Eye (tissue), 1 donor: ENCODE results near the gene IFIT1.
"Not testable (repeated sequence)": the region's sequence is repeated elsewhere in the genome, so short reads cannot be mapped to it uniquely, and the experiment has no call there.

Source experiments
- DNase-seq: peaks from one replicate; pipeline ENCODE4 v3.0.0-alpha.2; 2015

IFIT1 gene

DNA sequence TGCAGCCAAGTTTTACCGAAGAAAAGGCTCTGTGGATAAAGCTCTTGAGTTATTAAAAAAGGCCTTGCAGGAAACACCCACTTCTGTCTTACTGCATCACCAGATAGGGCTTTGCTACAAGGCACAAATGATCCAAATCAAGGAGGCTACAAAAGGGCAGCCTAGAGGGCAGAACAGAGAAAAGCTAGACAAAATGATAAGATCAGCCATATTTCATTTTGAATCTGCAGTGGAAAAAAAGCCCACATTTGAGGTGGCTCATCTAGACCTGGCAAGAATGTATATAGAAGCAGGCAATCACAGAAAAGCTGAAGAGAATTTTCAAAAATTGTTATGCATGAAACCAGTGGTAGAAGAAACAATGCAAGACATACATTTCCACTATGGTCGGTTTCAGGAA, 10.6 kb downstream of the IFIT1 start:
- DNase-seq: no peak

DNA sequence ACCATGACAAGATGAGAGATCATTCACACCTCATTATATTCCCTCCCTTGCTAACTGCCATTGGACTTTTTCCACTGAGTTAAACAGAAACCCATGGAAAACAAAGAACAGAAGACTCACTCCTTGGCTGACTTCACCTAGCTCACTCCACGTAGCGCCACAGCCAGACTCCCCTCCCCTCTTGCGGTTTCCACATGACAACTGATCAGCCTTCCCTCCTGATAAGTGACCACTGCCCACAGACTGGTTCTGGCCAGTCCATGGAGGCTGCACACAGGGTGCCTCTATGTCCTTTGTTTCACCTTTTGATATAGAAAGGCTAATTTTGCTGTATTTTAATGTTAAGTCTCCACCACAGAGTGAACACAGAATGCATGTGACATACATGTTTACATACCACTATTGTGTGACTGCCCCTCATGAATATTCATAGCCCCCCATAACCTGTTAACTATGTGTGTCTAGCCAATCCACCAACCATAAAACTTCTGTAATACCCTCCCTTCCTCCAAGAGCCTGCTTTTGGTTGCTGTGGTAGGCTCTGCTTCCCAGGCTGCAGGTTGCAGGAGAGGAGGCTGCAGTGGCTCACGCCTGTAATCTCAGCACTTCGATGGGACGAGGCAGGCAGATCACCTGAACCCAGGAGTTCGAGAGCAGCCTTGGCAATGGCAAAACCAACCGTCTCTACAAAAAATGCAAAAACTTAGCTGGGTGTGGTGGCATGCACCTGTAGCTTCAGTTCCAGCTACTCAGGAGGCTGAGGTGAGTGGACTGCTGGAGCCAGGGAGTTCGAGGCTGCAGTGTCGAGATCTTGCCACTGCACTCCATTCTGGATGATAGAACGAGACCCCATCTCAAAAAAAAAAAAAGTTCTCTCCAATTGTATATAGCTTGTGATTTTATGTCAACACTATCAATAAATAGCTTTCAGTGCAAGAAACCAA, 12.0 kb downstream of the IFIT1 start:
- no peak for DNase-seq

DNA sequence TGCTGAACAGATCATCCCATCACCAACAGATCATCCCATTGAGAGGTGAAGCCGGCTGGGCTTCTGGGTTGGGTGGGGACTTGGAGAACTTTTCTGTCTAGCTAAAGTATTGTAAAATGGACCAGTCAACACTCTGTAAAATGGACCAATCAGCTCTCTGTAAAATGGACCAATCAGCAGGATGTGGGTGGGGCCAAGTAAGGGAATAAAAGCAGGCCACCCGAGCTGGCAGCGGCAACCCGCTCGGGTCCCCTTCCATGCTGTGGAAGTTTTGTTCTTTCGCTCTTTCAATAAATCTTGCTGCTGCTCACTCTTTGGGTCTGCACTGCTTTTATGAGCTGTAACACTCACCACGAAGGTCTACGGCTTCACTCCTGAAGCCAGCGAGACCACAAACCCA, 13.8 kb downstream of the IFIT1 start:
- DNase-seq: not testable (repeated sequence)

DNA sequence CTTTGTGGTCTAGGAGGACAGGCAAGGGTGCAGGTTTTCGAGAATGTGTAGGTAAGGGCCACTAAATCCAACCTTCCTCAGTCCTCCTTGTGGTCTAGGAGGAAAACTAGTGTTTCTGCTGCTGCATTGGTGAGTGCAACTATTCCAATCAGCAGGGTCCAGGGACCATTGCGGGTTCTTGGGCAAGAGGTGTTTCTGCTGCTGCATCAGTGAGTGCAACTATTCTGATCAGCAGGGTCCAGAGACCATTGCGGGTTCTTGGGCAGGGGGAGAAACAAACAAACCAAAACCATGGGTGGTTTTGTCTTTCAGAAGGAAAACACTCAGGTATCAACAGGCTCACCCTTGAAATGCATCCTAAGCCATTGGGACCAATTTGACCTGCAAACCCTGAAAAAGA, 15.4 kb downstream of the IFIT1 start:
- DNase-seq: not testable (repeated sequence)

DNA sequence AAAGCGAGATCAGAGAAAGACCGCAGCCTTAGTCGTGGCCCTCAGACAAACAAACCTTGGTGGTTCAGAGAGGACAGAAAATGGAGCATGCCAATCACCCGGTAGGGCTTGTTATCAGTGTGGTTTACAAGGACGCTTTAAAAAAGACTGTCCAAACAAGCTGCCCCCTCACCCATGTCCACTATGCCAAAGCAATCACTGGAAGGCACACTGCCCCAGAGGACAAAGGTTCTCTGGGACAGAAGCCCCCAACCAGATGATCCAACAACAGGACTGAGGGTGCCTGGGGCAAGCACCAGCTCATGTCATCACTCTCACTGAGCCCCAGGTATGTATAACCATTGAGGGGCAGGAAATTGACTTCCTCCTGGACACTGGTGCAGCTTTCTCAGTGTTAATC, 16.9 kb downstream of the IFIT1 start:
- DNase-seq: not testable (repeated sequence)

DNA sequence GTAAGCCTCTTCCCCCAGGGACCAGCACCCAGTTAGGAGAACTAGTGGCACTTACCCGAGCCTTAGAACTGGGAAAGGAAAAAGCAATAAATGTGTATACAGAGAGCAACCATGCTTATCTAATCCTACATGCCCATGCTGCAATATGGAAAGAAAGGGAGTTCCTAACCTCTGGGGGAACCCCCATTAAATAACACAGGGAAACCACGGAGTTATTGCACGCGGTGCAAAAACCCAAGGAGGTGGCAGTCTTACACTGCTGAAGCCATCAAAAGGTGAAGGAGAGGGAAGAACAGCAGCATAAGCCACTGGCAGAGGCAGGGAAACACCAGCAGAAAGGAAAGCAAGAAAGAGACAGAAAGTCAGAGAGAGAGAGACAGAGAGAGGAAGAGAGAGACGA, 18.1 kb downstream of the IFIT1 start:
- DNase-seq: not testable (repeated sequence)

DNA sequence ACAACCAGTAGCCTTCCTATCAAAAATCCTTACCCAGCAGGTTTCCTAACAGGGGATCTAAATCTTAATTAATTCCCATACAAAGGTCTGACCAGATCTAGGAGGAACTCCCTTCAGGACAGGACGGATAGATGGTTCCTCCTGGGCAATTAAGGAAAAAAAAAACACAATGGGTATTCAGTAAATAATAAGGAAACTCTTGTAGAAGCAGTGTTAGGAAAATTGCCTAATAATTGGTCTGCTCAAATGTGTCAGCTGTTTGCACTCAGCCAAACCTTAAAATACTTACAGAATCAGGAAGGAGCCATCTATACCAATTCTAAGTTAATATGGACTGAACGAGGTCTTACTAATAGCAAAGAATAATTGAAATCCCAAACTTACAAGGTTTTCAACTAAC, 18.7 kb downstream of the IFIT1 start:
- DNase-seq: not testable (repeated sequence)

DNA sequence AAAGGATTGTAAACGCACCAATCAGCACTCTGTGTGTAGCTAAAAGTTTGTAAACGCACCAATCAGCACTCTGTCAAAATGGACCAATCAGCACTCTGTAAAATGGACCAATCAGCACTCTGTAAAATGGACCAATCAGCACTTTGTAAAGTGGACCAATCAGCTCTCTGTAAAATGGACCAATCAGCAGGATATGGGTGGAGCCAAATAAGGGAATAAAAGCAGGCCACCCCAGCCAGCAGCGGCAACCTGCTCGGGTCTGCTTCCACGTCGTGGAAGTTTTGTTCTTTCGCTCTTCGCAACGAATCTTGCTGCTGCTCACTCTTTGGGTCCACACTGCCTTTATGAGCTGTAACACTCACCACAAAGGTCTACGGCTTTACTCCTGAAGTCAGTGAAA, 19.9 kb downstream of the IFIT1 start:
- DNase-seq: not testable (repeated sequence)

DNA sequence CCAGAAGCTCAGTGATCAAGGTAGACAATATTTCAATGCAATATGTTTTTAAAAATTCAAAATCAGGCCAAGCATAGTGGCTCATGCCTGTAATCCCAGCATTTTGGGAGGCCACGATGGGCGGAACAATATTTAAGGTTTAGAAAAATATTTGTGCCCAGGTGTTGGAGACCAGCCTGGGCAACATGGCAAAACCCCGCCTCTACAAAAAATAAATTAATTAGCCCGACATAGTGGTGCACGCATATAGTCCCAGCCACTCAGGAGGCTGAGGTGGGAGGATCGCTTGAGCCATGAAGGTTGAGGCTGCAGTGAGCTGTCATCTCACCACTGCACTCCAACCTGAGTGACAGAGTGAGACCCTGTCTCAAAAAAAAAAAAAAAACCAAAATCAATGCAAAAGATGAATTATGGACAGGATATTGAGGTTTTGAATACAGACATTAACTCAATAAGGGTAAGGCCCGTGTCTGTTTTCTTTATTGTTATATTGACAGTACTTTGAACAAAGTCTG, 21.0 kb downstream of the IFIT1 start:
- no peak for DNase-seq

DNA sequence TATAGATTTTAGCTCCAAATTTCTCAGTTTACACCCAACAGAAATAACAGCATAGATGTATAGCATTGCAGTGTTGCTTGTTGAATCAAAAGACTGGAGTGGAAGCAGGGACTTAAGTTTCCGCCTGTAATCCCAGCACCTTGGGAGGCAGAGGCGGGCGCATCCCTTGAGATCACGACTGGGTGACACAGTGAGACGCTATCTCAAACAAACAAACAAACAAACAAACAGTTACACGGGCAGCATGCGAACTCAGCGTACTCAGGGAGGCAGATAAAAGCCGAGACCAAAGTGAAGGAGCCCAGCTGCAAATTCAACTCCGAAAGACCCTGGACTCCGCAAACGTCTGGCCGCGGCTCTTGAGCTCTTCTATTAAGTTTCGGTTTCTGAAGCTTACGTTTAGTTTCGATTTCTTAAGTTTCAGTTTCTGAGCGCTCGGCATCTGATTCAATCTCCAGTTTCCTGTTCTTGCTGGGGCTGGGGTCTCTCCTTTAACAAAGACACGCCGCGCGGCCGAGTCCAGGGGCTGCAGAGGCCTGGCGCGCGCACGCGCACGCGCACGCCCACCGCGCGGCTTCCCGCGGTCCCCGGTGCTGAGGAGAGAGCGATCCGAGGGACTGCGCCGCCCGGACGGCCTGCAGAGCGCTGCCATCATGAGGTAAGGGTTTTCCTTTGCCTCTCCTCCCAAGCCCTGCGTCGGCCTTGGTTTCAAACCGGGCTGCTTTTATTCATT, 21.9 kb downstream of the IFIT1 start, which contains the start of gene IFIT5:
TSS of gene IFIT5 (plus strand) at position 423 of the 733 bp plus-strand sequence. CDS start at position 654, 231 bp downstream.
- DNase-seq: peak; percentile 96

DNA sequence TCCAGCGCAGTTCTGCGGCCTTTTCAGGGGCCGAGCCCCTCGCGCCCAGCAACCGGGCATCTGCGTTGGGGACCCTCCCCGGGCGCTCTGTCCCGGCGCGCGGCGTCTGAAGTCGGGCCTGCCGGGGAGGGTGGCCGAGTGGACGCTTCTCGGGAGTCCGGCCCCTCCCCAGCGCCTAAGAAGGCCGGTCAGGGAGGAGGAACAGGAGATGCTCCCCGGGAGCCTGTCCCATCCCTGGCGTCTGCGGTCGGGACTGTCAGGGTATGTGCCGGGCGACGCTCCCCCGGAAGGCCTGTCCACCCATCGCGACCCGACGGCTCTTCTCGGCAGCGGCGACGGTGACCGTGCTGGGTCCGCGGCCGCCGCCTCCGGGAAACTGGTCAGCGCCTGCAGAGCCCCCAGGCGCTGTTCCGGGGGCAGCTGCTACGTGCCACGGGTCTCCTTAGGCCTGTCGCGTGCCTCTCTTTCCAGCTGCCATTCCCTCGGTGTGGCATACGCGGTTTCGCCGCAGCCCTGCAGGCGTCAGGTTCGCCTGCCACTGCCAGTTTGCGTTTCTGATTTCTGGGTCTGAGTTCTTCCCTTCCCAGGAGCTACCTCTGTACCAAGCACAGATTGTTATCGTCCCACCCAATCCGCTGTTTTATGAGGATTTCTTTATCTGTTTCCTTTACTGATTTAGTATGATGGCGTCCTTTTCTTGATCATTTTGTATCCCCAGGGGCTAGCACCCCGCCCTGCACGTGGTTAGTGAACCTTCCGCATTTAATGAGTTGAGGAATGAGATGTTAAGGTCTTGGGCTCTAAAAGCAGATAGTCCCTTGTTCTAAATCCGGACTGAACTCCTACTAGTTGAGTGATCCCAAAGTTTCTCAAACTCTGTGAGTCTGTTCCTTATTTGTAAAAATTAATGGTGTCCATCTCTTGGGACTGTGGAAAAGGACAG, 22.7 kb downstream of the IFIT1 start:
- DNase-seq: no peak

DNA sequence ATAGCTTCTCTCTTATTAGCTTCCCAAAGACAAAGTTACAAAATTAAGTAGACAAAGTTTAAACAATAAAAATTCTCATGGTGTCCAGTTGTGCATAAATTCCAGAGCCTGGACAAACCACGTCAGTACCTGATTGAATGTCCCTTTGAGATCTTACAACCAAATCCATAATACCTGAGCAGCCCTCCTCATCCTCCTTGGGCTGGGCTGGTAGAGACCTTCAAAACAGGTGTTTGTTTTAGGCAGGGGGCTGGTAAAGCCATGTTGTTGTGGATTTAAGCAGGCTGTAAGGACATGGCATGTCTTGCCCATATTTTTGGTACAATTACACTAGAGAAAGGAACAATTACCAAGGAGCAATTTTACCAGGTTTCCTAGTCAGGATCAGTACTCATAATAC, 24.0 kb downstream of the IFIT1 start:
- no peak for DNase-seq

DNA sequence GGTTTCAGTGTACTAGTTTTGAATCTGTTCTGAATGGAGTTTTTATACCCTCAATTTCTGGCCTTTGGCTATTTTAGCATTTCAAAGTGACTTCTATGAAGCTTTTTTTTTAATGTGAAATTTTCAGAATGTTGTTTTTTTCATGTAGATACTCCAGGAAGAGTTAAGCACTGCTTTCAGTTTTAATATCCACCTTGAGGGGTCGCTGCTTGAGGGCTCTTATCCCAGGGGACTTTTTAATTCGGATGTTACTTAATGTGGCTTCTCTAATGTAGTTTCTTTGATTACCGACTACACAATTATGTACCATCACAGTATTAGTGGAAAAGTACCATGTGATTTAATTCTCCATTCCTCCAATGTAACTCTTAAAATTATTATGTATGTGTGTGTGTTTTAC, 27.1 kb downstream of the IFIT1 start:
- DNase-seq: no peak

DNA sequence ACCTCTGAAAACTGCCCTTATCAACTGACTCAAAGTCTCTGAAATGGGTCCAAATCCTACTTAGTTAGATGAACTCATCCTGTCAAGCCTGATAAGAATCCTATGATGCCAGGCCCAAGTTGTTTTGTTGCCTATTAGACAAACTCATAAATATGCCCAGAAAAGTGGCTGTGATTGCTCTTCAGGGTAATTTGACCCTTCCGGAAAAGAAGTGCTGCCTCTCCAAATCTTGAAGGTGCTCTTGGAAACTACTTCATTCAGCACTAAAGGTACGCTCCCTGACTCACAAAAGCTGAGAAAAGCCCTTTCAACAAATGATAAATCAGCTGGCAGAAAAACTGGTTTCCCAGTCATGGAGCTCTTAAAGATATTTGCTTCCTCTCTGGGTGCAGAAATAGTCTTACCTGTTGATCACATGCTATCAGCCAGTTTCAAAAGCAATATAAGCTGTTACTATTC, 28.6 kb downstream of the IFIT1 start:
- no peak for DNase-seq

DNA sequence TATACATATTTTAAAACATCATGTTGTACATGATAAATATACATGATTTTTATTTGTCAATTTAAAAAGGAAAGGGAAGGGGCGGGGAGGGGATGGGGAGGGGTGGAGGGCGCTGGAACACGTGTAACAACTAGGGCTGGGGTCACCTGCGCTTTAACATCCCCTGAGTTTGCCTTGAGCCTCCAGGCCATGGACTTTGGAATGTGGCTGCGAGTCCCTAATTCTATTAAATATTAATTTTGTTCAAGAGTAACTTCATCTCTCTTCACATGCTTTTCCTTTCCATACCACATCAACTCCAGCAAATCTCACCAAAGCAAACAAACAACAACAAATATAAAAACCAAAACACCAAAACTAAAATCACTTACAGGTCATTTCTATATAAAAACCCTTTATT, 32.6 kb downstream of the IFIT1 start:
- DNase-seq: no peak

DNA sequence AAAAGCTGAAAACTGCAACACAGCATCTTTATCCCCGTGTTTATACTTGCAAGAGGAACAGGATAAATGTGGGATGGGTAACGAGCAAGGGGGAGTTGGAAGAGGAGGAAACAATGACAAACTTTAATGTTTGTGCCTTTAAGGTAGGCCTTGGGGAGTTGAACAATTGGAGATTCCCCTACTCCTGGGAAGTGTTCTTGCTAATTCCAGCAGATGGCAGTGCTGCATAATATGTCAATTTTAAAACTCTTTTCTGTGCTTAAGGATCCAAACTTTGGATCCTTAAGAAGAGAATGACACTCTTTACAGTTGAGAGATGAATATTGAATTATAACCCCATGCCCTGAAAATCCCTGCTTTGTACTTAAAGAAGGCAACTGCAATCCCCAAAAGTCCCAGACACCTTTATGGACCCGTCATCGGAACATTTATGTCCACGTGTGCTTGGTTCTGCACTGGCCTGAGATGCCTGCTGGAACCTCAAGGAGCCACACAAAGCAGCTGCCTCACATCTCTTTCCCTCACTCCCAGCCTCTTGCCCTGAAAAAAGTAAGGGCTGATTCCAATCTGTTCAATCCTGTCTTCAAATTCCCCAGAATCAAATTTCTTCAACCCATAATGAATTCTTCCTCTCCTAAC, 33.9 kb downstream of the IFIT1 start:
- DNase-seq: peak; percentile 83

DNA sequence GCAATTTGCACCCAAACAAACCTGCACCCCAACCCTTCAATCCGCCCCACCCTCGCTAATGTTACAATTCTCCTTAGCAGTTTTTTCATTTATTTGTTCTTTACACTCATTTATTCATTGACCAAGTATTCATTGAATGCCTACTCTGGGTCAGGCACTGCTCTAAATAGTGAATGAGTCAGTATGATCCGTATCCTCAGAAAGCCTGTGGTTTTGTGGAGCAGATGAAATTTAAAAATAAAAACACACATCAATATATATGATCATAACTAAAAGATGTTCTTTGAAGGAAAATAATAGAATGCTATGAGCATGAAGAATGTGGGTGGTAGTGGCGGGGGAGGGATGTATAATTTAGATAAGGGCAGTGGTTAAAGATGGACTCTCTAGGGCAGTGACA, 35.2 kb downstream of the IFIT1 start:
- no peak for DNase-seq

DNA sequence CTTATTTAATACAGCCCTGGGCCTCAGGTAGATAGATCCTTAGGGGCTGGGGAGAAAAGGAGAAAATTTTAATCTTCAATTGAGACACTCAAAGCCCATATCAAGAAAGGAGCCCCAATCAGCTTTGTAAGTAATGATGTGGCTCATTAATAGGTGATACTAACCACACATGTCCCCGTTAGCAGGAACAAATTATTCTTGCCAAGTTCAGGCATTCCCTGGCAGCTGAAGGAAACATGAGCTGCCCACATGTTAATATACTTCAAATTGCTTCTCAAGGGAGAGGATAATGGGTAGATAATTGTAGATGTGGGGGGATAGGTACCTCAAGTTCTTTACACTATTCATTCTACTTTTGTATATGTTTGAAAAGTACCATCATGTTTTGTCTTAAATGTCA, 36.5 kb downstream of the IFIT1 start:
- DNase-seq: no peak

DNA sequence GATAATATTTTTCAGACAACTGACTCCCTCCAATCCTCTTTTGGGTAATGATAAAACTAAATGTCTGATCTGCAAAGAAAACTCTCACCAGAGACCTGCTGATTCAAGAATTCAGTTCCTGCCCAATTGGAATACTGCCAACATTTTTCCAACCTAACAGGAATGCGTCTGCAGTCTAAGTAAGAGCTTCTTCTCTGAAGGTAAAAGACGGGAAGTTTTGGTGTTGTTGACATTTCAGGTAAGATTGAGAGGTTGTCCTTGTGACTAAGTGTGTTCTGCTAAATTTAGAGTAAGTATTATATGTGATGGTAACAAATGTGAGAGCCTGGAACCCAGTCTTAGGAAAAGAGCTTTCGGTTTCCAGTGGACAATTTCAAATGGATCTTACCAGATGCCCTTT, 39.6 kb downstream of the IFIT1 start:
- peak; percentile 42 for DNase-seq

DNA sequence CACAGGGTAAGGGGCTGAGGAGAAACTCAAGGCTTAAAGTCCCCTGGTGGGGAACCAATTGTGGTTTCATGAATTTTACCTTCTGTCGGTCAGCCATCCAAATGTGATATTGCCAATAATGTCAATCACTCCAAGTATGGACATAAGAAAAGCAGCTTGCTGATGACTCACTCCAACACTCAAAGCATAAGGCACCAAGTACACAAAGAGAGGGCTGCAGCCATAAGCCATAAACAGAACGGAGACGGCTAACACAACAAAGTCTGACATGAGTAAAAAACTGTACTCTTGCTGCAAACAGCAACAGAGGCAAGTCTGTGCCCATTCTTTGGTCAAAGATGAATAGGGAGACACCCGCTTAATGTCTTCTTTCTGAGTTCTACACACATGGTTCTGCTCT, 46.1 kb downstream of the IFIT1 start:
- no peak for DNase-seq

DNA sequence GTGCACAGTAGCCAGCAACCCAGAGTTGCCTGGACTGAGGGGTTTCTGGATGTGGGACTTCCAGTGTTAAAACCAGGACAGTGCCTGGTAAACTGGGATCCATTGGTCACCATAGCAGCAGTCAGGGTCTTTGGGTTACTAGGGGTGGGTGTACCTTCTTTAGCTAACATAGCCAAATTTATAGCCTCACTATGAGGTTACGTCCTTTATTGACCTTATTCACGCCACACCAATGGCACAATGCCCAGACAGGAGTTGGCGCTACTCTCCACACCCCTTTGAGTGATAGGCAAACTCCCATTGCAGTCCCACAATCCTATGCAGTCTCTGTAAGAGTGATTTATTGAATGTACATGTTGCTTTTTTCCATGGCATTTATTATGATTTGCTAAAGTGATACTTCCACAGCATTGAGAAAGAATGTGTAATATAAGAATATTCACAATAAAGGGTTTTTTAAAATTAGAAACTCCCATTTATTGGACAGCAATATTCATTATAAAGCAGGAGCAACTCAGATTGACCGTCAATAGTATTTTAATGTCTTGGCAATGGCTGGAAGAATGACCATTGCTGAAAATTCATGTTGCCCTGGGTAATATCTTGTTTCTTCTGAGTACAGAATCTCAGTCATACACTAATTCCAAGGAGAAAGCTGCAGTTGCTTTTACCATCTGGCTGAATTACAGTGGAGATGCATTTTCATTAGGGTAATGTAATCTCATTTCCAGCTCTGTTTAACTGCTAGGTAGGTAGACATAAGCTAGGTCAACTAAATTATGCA, 48.0 kb downstream of the IFIT1 start:
- no peak for DNase-seq
